BLaER1 (cell line): ENCODE measurements around the gene PLEKHA7.

Experiments used
- H3K27ac ChIP-seq: shearing (Covaris generic); formaldehyde crosslinking; 2 replicates; pipeline ENCODE4 v1.8.1; 2022
- H3K27me3 ChIP-seq: shearing (Covaris generic); formaldehyde crosslinking; 2 replicates; pipeline ENCODE4 v1.8.1; 2022
- H3K36me3 ChIP-seq: shearing (Covaris generic); formaldehyde crosslinking; 2 replicates; pipeline ENCODE4 v1.8.1; 2022
- H3K4me1 ChIP-seq: shearing (Covaris generic); formaldehyde crosslinking; 2 replicates; pipeline ENCODE4 v1.8.1; 2022
- H3K4me2 ChIP-seq: shearing (Covaris generic); formaldehyde crosslinking; 2 replicates; pipeline ENCODE4 v1.8.1; 2022
- H3K4me3 ChIP-seq: shearing (Covaris generic); formaldehyde crosslinking; 2 replicates; pipeline ENCODE4 v1.8.1; 2022
- H3K9ac ChIP-seq: shearing (Covaris generic); formaldehyde crosslinking; 2 replicates; pipeline ENCODE4 v1.8.1; 2022
- H3K9me3 ChIP-seq: shearing (Covaris generic); formaldehyde crosslinking; 2 replicates; pipeline ENCODE4 v1.8.1; 2022
- H4K20me1 ChIP-seq: shearing (Covaris generic); formaldehyde crosslinking; 2 replicates; pipeline ENCODE4 v1.8.1; 2022
- Cebpa-rat ChIP-seq: shearing (Covaris generic); IDR thresholded peaks from 2 replicates; pipeline ENCODE4 v1.8.1; 2022

Gene PLEKHA7

DNA sequence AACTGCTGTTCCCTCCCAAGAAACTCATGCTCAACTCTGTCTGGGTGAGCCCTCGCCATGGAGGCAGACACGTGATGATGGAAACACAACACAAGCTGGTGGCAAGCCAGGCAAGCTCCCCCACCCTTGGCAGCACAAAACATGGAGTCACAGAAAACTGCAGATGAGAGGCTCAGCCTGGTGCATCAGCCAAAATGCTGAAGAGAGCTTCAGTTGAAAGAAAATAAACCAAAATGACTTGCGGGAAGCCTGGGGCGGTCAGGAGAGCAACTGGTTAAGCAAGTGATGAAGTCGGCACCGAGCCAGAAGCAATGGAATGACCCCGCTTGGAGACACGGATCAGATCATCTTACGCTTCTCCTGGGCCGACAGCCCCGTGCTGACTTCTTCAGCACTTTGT is 207.4 kb downstream of the PLEKHA7 start:
- Histone ChIP-seq H3K9me3 (no peaks in the 10 kb centered on the region), H3K9ac (no peak overlapping the region), H3K27ac (no peak overlapping the region), H3K4me1 (peaks cover 11% of the 10 kb centered on the region), H3K4me3 (no peak overlapping the region), H3K36me3 (no peaks in the 10 kb centered on the region), H3K4me2 (peak overlapping the region; percentile 33; the same call in 1 of the 2 replicates), H3K27me3 (no peaks in the 10 kb centered on the region), H4K20me1 (no peaks in the 10 kb centered on the region)
- TF ChIP-seq Cebpa-rat: no peak

DNA sequence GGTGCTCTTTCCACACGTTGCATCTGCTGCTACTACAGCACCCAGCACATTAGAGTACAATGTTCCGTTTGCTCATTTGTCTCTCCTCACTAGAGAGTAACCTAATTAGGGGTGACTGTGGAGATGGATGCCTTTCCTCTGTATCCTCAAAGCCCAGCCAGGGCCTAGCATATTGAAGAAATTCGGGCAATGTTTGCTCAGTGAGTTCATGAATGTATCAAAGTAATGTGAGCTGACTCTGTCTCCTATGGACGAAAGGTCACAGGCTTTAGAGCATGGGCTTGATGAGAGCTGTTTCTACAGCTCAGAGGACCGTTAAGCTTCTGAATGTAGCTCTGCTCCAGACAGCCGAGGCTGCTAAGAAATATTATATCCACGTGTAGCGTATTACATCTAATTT is 208.3 kb downstream of the PLEKHA7 start:
- no peaks in the 10 kb centered on the region for H3K9me3 ChIP-seq
- no peak for TF ChIP-seq Cebpa-rat
- H3K4me2 ChIP-seq: no peak overlapping the region
- H3K27ac ChIP-seq: no peak overlapping the region
- H3K4me3 ChIP-seq: no peak overlapping the region
- peaks cover 11% of the 10 kb centered on the region for H3K4me1 ChIP-seq
- H4K20me1 ChIP-seq: no peaks in the 10 kb centered on the region
- no peaks in the 10 kb centered on the region for H3K27me3 ChIP-seq
- no peak overlapping the region for H3K9ac ChIP-seq
- H3K36me3 ChIP-seq: no peaks in the 10 kb centered on the region

DNA sequence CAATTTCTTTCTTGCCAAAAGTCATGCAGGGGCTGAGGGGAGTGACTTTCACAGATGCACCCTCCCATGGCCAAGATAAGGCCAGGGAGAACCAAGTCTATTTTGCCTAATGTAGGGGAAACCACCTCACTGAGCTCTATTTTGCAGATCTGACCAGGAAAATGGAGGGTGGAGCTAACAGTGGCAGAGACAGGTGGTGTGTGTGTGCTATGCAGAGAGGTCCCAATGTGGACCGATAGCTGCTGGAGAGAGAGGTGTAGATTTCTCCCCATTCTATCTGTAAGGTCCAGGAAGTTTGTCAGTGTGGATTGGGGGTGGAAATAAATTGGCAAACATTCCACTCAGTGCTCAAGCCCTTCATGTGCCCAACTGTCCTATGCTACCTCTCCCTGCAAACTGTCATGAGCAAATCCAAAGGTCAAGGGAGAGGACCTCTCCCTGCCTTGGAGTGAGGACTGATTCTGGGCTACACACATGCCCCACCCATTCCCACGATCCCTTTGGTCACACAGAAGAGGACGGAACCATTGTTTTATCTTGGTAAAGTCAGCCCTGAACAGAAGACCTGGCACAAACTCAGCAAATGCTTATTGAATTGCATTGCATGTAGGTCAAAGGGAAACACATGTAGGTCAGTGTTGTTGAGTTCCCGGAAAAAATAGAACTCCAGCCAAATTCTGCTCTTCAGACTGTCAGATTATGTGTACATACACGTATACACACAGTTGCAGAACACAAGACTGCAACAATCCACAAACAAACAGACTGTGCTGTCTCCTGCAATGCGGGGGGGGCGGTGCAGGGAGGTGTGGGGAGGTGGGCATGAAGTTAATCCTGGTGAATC is 209.9 kb downstream of the PLEKHA7 start:
- H3K9ac ChIP-seq: no peak overlapping the region
- no peak for TF ChIP-seq Cebpa-rat

DNA sequence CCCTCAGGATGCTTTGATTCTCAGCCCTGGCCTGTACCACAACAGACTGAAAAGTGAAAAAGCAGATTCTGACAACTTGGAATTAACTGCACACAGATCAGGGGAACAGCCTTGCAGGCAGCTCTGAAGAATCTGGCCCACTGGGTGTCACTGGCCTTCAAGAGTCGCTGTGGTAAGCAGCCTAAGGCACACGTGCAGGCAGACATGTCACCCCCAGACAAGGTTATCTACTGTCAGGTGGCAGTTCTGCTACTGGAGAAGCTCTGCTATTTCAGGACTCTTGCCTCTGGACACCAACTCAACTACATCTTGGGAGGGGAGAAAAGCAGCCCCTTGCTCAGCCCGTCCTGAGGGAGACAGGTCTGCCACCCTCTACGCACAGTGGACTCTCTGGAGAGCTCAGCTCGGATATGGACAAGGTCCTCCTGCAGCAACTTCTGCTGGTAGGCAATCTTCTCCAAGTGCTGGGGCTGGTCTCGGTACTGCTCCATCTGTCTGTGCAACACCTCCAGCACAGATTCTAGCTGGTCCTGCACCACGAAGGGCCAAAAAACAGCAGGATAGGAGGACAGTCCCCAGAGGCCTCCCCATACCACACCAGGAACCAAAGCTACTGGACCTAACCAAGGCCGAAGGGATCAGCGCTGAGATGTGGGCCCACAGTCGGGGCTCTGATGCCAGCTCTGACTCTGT is 212.8 kb downstream of the PLEKHA7 start:
- no peak for TF ChIP-seq Cebpa-rat
- H4K20me1 ChIP-seq: no peaks in the 10 kb centered on the region
- H3K4me2 ChIP-seq: no peak overlapping the region

More for the DNA sequence above, 209.9 kb downstream of the PLEKHA7 start:
- Histone ChIP-seq H3K27ac (no peak overlapping the region), H3K4me2 (no peak overlapping the region), H3K27me3 (no peaks in the 10 kb centered on the region), H3K36me3 (no peaks in the 10 kb centered on the region), H3K4me1 (peaks cover 11% of the 10 kb centered on the region), H3K9me3 (no peaks in the 10 kb centered on the region), H3K4me3 (no peak overlapping the region), H4K20me1 (no peaks in the 10 kb centered on the region)

DNA sequence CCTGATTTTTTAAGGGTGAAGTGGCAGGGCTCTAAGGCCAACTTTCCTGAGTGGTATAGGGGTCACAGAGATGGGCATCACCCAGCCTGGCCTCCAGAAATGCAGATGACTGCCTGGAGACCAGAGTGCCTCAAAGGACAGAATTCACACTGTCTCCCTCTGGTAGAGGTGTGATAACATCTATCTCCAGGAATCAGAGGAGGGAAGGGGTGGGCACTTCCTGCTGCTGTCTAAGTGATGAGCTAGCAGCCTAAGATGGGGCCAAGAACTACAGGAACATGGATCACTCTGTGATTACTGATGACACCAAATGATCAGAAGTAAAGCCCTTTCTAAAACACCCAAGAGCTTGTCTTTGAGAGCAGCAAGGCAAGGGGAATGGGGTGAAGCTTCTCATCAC is 213.8 kb downstream of the PLEKHA7 start:
- Histone ChIP-seq H3K4me3 (no peak overlapping the region), H3K27me3 (no peaks in the 10 kb centered on the region), H3K9ac (no peak overlapping the region), H3K27ac (no peak overlapping the region), H3K4me1 (no peaks in the 10 kb centered on the region), H3K36me3 (no peaks in the 10 kb centered on the region), H3K4me2 (no peak overlapping the region), H3K9me3 (no peaks in the 10 kb centered on the region), H4K20me1 (no peaks in the 10 kb centered on the region)
- TF ChIP-seq Cebpa-rat: no peak

More for the DNA sequence above, 212.8 kb downstream of the PLEKHA7 start:
- Histone ChIP-seq H3K36me3 (no peaks in the 10 kb centered on the region), H3K27me3 (no peaks in the 10 kb centered on the region), H3K27ac (no peak overlapping the region), H3K9ac (no peak overlapping the region), H3K4me1 (no peaks in the 10 kb centered on the region), H3K9me3 (no peaks in the 10 kb centered on the region), H3K4me3 (no peak overlapping the region)

DNA sequence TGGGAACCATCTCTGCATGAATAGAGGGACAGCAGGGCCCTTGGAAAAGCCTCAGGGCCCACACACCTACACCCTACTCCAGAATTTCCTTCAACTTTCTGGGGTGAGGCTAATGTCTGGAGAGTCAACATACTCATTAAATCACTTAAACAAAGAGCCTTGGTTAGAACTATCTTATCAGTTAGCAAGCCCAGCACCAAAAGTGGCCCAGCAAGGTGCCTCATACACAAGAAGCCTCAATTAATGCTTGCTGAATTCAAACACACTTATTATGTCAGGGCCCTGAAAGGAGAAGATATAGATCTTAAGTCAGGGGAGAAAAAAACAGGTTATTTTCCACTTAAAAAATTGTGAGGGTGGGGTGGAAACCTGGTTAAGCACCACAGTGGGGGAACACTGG is 214.3 kb downstream of the PLEKHA7 start:
- no peaks in the 10 kb centered on the region for H3K36me3 ChIP-seq

DNA sequence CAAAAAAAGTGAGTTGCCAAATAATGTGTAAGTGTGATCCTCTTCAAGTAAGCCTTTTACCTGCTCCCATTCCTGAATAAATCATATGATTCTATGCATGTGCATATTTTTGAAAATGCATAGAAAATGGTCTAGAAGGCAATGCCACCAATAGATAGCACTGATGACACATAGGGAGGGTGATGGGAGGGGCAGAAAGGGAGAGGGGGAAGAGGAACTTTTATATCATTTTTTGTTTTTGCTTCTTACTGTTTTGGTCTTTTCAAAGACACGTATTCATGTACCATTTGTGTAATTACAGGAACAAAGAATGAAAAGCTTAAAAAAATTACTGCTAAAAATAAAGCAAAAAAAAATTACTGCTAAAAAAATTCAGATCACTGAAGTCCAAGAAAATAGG is 215.0 kb downstream of the PLEKHA7 start:
- Histone ChIP-seq H3K4me1 (peaks cover 5% of the 10 kb centered on the region; the same call in 1 of the 2 replicates), H3K9ac (no peak overlapping the region), H3K4me3 (no peak overlapping the region), H3K27ac (no peak overlapping the region), H3K4me2 (no peak overlapping the region), H3K36me3 (no peaks in the 10 kb centered on the region), H3K27me3 (no peaks in the 10 kb centered on the region), H3K9me3 (no peaks in the 10 kb centered on the region), H4K20me1 (no peaks in the 10 kb centered on the region)
- TF ChIP-seq Cebpa-rat: no peak

More for the DNA sequence above, 214.3 kb downstream of the PLEKHA7 start:
- H3K9ac ChIP-seq: no peak overlapping the region
- no peaks in the 10 kb centered on the region for H4K20me1 ChIP-seq
- no peak overlapping the region for H3K4me3 ChIP-seq
- no peak overlapping the region for H3K4me2 ChIP-seq
- H3K4me1 ChIP-seq: peaks cover 5% of the 10 kb centered on the region; the same call in 1 of the 2 replicates
- no peak for TF ChIP-seq Cebpa-rat
- H3K27me3 ChIP-seq: no peaks in the 10 kb centered on the region
- H3K27ac ChIP-seq: no peak overlapping the region
- no peaks in the 10 kb centered on the region for H3K9me3 ChIP-seq

DNA sequence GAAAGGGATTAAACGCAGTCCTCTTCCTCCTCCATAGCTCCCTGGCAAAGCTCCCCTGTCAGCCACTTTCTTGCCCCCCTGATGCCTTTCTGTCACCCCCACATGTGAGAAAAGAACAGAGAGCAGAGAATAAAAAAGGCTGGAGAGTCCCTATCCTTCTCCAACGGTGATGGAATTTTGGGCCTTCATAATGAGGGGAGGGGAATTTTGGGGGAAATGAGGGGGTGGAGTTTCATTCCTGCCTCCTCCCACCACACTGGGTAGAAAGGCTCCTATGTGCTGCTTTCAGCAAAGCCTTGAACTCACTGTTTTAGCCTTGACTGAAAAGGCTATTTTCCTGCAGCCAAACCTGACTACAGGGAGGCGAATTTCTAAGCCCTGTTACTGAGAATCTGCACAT is 216.4 kb downstream of the PLEKHA7 start:
- Histone ChIP-seq H3K36me3 (no peaks in the 10 kb centered on the region), H3K27me3 (no peaks in the 10 kb centered on the region), H3K4me1 (peaks cover 10% of the 10 kb centered on the region), H4K20me1 (no peaks in the 10 kb centered on the region), H3K9me3 (no peaks in the 10 kb centered on the region), H3K27ac (no peak overlapping the region), H3K9ac (no peak overlapping the region), H3K4me2 (no peak overlapping the region), H3K4me3 (no peak overlapping the region)
- TF ChIP-seq Cebpa-rat: no peak

DNA sequence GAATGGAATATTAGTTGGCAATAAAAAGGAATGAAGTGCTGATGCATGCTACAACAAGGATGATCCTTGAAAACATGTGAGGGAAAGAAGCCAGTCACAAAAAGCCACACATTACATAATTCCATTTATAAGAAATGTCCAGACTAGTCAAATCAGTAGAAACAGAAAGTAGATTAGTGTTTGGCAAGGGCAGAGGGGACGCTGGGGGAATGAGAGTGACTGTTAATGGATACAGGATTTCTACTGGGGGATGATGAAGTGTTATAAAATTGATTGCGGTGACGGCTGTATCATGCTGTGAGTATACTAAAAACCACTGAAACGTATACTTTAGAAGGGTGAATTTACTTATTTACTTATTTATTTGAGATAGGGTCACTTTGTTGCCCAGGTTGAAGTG is 217.9 kb downstream of the PLEKHA7 start:
- Histone ChIP-seq H3K36me3 (no peaks in the 10 kb centered on the region), H3K27me3 (no peaks in the 10 kb centered on the region), H4K20me1 (no peaks in the 10 kb centered on the region), H3K4me3 (no peak overlapping the region), H3K27ac (no peak overlapping the region), H3K9me3 (no peaks in the 10 kb centered on the region), H3K4me1 (peaks cover 24% of the 10 kb centered on the region), H3K9ac (no peak overlapping the region), H3K4me2 (no peak overlapping the region)
- TF ChIP-seq Cebpa-rat: no peak

DNA sequence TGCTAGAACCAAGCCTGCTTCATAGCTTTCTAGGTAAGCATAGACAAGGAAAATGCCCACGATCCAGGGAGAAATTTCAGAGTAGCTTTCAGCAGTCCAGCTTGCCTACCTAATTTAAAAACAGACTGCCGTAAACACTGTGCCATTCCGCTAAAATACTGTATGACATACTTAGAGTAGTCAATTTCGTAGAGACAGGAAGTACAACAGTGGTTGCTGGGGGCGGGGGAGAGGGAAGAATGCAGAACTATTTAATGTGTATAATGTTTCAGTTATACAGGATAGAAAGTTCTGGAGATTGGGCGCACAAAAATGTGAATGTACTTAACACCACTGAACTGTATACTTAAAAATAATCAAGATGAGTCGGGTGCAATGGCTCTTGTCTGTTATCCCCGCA is 219.1 kb downstream of the PLEKHA7 start:
- no peaks in the 10 kb centered on the region for H3K27me3 ChIP-seq
- no peak overlapping the region for H3K27ac ChIP-seq
- no peak for TF ChIP-seq Cebpa-rat
- no peak overlapping the region for H3K9ac ChIP-seq
- peak overlapping the region; percentile 5; the same call in 1 of the 2 replicates for H3K4me2 ChIP-seq
- no peaks in the 10 kb centered on the region for H3K36me3 ChIP-seq
- no peaks in the 10 kb centered on the region for H3K9me3 ChIP-seq
- H3K4me1 ChIP-seq: peaks cover 32% of the 10 kb centered on the region
- H4K20me1 ChIP-seq: no peaks in the 10 kb centered on the region
- H3K4me3 ChIP-seq: no peak overlapping the region
